ENCODE results near the gene UTS2R.

Gene UTS2R

DNA sequence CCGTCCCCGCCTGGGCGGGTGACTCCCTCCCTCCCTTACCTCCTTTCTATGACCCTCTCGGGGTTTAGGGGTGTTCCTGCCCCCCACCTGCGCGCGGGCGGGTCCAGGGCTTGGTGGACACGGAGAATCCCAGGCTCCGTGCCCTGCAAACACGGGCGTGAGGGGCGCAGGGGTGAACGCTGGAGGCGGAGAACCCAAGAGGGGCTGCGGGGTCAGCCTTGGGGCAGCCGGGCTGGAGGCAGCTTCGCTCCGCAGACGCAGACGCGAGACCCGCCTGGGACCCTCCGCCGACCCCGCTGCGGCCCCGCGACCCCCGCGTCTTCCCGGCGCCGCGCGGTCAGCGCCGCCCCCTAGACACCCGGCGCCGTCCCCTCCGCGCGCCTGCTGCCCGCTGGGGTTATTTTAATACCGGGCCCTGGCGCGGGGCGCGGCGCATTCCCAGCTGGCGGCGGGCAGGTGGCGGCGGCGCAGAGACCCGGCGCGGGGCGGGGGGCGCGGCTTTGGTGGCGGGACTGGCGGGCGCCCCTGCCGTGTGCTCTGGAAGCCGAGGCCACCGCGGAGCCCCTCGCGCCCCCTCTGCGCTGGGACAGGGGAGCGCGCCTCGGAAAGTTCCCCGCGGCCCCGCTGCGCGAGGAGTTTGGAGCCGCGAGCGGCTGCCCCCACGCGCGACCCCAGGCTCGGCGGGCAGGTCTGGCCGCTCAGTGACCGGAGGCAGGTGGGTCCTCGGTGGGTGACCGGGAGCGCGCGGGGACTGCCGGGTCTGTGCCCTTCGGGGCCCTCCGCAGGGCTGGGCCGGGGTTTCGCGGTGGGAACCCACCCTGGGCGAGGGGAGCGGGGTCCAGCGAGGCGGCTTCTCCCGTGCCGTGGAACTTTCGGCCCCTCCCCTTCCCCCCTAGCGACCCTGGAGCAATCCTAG is at the start of gene UTS2R:
Gene UTS2R (plus strand): TSS at position 433 of the 916 bp plus-strand sequence. CDS start 2,560 bp downstream, outside the sequence.
- DNase-seq (ENCODE audit: low read depth in 2 of 2), result no peak

DNA sequence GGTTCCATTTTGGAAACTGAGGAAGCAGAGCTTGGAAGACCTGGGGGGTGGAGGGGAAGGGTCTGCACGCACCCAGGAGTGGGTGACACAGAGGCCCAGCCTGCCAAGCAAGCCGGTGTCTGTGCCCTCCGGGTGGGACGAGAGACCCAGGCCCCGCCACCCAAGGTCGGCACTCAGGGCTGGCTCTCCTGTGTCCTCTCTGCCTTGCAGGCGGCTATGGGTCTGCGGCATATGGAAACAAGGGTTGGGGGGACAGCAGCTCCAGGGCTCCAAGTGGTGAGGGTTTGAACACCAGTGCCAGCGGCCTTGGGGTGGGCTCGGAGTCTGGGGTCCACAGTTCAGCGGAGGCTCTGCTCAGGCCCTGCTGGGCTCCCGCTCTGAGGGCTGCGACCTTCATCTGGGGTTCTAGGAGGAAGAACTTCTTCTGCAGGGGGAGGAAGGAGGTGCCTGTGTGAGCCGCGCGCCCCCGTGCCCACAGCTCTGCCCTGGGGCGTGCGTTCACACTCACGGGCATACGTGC is 49.6 kb upstream of the UTS2R start:
- no peak for DNase-seq (ENCODE audit: low read depth in 2 of 2)

DNA sequence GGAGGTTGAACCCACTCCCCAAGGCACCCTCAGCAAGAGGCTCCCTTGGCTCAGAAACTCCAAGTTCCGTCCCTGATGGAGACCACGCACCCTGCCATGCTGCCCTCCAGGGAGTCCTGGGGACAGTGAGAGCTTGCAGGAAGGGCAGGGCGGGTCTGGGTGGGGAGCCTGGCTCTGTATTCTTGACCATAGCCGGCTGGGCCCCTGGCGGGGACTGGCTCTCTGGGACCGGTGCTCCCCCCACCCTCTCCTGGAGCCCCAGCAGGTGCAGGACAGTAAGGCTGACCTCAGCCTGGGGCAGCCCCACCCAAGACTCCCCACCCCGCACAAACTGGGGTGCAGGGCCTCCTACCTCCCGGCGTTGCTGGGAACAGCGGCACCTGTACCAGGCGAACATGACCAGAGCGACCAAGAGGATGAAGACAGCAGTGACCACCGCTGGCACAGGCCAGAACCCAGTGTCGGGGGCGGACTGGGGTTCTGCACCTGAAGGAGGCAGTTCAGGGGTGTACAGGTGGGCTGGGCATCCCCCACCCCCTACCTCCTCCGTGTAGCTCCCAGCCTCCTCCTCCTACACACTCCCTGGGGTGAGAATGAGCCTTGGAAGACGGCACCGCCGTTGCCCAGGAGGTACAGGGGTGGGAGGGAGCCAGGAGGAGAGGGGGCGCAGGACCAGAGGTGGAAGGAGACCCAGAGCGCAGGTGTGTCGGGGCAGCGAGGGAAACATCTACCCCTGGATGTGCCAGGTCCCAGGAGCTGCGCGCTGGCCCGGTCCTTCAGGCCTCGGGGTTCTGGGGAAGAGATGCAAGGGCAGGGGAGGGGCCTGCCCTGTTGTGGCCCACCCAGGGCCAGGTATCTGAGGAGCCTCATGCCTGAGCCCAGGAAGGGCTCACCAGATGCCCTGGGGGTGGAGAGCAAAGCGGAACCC is 48.8 kb upstream of the UTS2R start:
- DNase-seq (ENCODE audit: low read depth in 2 of 2), result no peak

DNA sequence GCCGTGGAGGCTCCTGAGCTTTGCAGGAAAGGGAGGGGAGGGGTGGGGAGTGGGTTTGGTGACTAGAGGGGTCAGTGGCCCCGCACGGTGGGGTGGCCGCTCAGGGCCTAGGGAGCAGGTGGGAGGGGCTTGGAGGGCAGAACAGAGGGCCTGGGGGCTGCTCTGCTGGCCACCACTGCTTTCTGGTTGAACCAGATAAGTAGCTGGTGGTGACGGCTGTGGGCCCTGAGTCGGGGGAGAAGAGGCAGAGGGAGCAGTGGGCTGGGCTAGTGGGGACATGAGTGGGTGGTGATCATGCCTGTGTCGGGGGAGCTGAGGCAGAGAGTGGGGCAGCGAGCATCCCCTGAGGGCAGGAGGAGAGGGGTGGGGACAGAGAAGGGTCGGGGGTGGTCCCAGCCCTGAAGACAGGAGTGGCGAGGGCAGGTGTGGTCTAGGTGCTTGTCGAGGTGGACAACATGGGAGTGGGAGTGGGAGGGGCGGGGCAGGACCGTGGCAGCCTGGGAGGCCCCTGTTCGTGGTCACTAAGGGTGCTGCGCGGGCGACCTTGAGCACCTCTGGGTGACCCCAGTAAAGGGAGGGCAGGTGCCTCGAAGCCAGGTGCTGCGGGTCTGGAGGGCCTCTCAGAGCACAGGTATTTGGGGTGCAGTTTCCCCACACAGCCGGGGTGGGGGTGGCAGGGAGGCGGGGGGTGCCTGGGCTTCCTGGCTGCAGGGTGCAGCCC is 47.9 kb upstream of the UTS2R start:
- DNase-seq (ENCODE audit: low read depth in 2 of 2), result no peak

DNA sequence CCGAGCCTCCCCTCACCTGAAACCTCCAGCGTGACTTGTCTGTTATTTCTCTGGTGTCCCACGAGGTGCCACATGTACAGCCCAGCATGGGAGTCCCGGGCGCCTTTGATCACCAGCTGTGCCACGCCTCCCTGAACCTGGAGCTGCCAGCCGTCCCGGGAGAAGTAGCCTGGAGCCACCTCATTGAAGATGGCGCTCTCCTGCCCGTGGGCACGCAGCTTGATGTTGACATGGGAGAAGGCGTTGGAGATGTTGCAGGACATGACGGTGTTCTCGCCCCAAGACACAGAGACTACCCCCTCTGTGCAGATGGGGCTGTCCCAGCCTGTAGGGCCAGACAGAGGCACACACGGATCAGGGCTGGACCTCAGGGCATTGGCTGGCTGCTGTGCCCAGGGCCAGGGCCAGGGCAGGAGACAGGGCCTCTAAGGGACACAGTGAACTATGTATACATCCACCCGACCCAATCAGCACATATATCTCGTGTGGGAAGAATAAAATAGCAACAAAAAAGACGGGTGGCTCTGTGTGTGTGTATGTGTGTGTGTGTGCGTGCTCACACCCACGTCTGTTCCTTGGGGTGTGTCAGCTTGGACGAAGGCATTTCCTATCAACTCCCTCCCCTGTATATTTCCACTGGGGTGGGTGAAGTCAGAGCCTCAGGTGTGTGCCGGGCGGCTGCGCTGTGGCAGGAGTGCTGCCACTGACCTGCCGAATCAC is 46.8 kb upstream of the UTS2R start:
- DNase-seq (ENCODE audit: low read depth in 2 of 2), result no peak

DNA sequence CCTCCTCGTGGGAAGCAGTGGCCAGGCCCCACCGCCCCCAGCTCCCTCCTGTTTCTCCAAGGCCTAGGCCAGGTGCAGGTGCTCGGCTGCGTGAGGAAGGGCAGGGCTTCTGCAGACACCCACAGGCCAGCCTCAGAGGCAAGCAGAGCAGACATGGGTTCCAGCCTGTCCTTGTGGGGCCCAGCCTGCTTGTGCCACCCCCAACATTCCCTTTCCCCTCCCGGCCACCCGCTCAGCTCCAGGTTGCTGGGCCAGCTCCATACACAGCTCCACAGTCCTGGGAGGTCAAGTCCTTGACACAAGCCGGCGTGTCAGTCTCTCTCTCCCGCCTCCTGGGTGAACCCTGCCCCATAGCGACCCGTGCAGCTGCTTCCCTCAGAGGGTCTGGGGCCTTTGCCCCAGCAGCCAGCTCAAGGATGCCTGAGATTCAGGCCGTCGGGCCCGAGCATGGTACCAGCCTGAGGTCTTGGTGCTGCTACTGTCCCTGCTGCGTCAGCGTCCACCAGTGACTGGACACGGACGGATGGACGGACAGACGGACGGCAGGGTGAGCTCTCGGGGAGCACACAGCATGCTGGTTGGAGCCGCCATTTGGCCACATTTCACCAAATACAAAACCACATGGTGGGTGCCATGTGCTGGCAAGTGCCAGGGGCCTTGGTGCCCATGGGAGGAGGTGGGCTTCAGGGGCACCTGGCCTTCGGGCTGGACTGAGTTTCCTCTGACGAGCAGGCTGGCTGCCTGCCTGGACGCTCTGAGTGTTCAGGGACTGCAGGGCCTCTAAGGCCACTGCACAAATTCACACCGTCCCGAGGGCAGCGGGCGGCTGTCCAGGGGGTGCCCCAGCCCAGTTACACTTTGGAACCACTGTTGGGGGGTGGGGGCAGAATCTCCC is 46.0 kb upstream of the UTS2R start:
- DNase-seq (ENCODE audit: low read depth in 2 of 2), result no peak

DNA sequence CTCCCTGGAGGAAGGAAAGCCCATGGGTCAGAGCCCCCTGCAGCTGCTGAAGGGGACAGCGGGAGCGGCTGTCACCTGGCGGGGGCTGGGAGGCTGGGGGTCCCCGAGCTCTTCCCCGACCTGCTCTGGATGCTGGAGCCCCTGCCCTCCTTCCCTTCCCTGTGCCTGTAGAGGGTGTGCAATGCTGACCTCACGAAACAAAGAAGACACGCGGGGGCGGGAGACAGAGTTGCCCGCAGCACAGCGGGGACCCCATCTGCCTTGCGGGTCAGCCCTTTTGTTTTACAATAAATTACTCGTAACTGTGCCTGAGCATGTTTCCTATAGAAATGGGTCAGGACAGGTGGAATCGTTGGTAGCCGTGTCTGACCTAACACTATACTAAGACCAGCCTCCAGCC is 44.3 kb upstream of the UTS2R start:
- DNase-seq (ENCODE audit: low read depth in 2 of 2), result no peak

DNA sequence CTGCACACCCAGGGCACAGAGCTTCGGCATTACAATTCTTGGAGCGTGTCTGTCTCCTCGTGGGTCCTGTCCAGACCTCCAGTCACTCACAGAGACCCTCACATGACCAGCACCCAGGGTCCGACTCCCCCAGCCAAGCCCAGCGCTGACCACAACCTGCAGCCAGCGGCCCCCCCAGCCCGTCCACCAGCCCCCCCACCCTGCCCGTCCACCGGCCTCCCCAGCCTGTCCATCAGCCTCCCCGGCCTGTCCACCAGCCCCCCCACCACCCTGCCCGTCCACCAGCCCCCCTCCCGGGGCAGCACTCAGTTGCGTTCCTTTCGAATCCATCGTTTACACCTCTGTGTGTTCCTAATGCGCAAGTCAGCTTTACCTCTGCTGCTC is 43.8 kb upstream of the UTS2R start:
- DNase-seq (ENCODE audit: low read depth in 2 of 2), result no peak

DNA sequence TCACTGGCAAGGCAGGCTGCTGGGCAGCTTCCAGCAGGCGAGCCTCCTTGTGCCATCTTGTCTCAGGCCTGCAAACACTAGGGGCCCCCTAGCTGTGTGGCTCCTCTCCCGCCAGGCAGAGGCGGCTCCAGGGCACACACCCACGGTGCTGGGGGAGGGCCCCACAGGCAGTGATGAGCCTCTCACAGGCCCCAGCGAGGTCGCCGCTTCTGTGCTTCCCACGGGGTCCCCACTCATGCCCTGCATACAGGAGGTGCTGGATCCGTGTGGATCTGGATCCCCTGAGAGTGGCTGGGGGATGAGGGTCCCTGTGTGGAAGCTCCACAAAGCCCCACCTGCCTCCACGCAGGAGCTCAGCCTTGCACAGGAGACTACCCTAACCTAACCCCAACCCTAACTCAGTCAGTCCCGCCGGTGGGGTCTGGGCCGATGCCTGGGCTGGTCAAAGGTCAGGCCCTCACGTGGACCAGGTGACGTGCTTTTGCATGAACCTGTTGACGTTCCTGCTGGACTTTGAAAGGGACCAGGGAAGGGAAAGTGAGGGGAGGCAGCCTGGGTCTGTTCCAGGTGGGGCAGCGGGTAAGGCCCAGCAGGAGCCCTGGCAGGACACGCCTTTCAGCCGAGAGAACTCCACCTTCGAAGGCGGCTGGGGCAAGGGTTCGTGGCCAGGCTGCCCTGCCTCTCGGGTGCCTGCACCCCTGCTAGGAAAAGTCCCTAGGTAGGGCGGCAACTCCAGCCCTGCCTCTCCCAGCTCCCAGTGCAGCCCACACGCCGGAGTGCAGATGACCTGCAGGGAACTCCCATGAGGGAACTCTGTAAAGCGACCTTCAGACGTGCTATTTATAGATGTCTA is 43.2 kb upstream of the UTS2R start:
- DNase-seq (ENCODE audit: low read depth in 2 of 2), result no peak

DNA sequence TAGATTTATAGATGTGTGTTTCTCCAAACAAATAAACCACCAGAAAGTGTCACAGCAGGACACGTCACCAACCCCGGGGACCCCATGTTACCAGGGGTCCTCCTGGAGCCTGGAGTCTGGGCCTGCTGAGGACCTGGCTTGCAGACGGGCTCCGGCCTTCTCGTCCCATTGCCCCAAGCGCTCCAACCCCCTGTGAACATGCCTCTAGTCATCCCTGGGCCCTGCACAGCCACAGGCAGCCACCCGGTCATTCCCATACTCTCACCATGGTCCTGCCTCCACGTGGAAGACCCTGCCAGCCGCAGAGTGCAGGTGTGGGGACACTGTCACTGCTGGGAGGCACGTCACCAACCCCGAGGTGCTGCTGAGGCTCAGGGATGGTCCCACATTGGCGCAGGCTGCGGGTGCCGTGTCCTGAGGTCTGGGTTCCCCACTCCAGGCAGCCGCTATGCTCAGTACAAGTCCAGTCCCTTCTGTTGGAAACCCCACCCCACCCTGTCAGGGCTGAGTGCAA is 42.5 kb upstream of the UTS2R start:
- no peak for DNase-seq (ENCODE audit: low read depth in 2 of 2)

DNA sequence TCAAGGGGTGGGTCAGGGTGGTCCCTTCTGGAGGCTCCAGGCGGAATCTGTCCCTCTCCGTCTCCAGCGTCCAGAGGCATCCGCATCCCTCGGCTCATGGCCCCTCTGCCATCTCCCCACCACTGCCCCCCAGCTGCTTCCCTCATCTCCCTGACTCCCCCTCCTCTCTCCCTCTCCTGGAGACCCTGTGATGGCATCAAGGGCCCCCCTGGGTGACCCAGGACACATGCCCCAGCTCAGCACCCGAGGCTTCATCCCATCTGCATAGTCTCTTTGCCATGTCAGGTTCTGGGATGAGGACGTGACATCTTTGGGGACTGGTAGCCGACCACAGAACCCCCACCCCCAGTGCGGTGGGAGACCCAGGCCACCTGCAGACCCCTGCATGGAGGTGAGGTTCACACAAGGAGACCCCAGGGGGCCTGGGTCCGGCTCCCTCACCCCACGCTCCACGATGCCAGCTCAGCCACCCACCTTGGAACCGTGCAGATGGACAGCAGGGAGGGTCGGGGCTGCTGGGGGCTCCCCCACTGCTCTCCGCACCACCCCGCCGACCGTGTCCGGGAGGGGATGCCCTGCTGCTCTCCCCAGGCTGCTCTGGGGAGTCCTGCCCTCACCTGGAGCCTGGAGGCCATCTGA is 41.8 kb upstream of the UTS2R start:
- no peak for DNase-seq (ENCODE audit: low read depth in 2 of 2)

DNA sequence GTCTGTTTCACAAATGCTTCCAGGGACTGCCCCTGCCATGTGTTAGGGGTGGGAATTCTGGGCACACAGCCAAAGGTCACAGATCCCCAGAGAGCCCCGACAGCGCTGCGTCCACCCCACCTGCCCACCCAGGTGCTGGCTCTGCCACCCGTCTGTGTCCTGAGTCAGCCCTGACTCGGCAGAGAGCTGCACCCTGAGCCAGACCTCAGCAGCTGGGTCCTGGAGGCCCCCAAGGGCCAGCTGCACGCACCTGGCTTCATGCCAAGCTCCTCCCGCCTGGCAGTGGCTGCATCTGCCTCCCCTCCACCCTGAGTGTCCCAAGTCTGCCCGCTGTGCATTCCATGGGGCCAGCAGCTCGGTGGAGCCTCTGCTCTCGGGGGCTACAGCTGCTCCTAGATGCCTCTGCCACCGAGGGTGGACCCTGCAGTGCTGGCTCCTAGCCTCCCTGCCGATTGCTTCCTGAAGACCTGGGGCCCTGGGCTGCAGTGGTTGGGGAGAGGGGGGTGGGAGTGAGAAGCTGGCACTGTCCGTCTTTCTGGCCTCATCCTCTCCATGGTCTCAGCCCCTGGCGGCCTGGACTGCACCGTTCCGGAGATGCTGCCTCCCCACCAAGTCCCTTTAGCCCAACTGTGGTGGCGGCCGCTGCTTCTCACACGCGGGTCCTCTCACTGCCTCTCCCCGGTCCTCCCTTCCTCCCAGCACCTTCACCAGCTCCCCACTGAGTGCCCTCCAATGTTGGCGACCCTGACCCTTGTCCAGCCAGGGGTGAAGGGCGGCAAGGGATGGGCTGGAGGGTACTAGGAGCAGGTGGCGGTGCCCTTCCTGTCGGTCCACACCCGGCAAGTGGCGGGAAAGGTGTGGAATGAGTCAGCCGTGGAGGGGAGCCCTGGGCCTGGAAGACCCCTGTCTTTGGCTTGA is 41.0 kb upstream of the UTS2R start:
- DNase-seq (ENCODE audit: low read depth in 2 of 2), result no peak

DNA sequence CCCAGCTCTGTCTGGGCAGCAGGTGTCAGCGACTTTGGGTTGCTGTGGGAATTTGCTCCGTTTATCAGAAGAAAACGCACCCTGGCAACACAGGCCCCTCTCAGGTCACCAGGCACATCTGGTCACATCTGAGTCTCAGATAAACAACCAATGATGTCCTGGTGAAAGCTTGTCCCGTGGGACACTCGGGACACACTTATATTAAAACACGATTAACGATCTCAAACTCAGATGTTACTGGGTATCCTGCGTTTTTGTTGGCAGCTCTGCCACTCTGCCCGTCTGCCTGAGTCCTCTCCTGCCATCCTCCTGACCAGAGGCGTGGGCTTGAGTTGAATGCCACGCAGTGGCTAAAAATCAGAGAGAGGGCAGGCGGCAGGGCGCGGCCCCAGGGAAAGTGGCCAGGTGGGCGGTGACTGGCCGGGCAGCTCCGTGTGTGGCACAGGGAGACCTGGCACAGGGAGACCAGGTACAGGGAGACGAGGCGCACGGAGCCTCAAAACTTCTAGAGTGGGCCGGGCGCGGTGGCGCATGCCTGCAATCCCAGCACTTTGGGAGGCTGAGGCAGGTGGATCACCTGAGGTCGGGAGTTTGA is 40.1 kb upstream of the UTS2R start:
- no peak for DNase-seq (ENCODE audit: low read depth in 2 of 2)

DNA sequence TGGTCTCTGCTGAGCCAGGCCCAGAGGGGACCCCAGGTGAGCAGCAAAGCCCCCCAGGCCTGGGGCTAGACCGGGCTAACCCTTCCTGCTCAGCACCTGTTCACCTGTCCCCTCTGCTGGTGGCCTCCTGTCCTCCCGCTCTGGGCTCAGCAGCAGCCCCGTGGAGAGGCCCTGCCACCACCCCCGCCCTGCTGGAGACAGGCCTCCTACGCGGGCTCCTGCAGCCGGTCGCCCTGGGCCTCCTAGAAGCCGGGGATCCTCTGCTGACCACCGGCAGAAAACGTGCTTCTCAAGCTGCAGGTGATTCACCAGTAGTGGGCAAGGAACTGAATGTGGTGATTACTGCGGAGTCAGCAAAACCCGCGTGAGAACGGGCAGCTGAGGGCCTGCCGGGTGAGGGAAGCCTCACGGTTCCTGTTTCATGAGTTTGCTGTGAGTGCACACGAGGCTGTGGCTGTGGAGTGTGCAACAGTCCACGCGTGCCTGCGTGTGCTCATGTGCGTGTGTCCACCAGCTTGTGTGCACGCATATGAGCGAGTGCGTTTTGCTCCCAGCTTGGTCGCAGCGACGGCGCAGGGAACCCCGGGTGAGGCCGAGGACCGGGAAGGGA is 38.8 kb upstream of the UTS2R start:
- DNase-seq (ENCODE audit: low read depth in 2 of 2), result no peak

DNA sequence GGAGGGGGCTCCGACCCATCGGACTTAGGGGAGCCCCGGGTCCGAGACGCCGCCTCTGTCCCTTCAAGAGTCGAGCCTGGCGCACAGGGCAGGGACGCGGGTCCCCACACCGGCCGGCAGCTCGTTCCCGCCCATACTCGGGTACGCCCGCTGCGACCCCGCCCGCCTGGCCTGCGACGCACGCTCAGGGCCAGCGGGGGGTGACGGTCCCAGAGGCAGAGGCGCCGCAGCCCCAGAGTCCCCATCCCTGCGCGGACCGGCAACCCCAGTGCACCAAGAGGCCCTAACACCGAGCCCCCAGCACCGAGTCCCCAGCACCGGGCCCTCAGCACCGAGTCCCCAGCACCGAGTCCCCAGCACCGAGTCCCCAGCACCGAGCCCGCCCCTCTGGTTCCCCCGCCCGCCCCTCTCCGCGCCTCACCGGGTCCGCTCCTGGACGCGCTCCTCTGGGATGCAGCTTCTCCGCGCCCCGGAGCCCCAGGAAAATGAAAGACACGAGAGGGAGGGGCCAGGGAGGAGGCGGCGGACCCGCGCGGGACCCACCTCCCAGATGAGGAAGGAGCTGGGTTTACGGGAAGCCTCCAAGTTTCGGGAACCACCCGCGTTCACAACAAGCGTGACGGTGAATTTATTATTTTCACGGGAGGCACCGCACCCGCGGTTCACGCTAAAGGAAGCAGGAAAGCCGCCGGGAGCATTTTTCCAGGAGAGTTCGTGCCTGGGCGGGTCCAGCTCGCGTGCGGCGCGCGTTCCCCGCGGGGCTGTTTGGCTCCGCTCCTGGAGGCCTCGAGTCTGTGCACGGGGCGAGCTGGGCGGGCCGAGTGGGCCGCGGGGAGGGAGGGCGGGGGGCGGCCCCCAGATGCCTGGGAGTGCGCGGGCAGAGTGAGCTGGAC is 38.0 kb upstream of the UTS2R start, which contains the start of gene SECTM1:
Gene SECTM1 (minus strand): TSS at position 488 of the 893 bp plus-strand sequence. CDS start 6,526 bp downstream, outside the sequence.
- DNase-seq (ENCODE audit: low read depth in 2 of 2), result no peak

Data from stimulated activated CD8-positive, alpha-beta memory T cell treated with anti-CD3 and anti-CD28 coated beads, Interleukin-2, amount 100 ng/mL, for 48 hours (primary cell).